IMR-90 (cell line): Measurements from ENCODE around the gene ACAP1. TPM values are rescaled to one million over a fixed set of nuclear protein-coding genes. Genes with fewer than 3 reads are reported as not detected.
A peak's percentile ranks its signal among the peaks of the same experiment; 100 is the strongest.

Experiments
- ATAC-seq: fragments of 200-7000 bp; cut with Tn5 transposase; 2 replicates; pipeline ENCODE4 v1.9.1; 2020; ENCODE audit warnings: low read depth, mild to moderate bottlenecking, moderate library complexity
- BruUV-seq: library from RNA; stranded (reverse); fragments of 400-500 nt; replicated peaks from 2 replicates; lab custom pipeline; 2021; lab: Mats Ljungman, UMichigan
- CTCF ChIA-PET: fragments of 300-600 bp; formaldehyde crosslinking; extraction: SDS; loops from one replicate; lab custom pipeline; 2021; ENCODE audit warnings: antibody characterized with exemption; lab: Yijun Ruan, JAX
- POLR2A ChIA-PET: fragments of 300-600 bp; sonication (Branson Sonifier 250); formaldehyde crosslinking; loops from one replicate; lab custom pipeline; 2022; ENCODE audit warnings: antibody characterized with exemption; ENCODE audit not compliant: unreplicated experiment; lab: Charles Lee
- DNase-seq: peaks from one replicate; pipeline ENCODE4 v3.0.0; 2013
- H2AFZ ChIP-seq: replicated peaks from 2 replicates; pipeline ENCODE3; 2013; ENCODE audit warnings: low read length, mild to moderate bottlenecking; ENCODE audit not compliant: poor library complexity
- H2AK5ac ChIP-seq: 2 replicates; pipeline ENCODE4 v1.6.1; 2013; ENCODE audit warnings: low read depth, low read length, inconsistent platforms
- H2AK9ac ChIP-seq: replicated peaks from 2 replicates; pipeline ENCODE3; 2013; ENCODE audit warnings: mild to moderate bottlenecking, low read depth, low read length, moderate library complexity; ENCODE audit not compliant: poor library complexity
- H2BK120ac ChIP-seq: 2 replicates; pipeline ENCODE4 v1.6.1; 2013; ENCODE audit warnings: low read depth, low read length, inconsistent platforms
- H2BK15ac ChIP-seq: 3 replicates; pipeline ENCODE4 v1.6.1; 2013; ENCODE audit warnings: low read depth, low read length, inconsistent platforms
- H2BK20ac ChIP-seq: 2 replicates; pipeline ENCODE4 v1.6.1; 2013; ENCODE audit warnings: low read depth, mild to moderate bottlenecking, inconsistent platforms, low read length, moderate library complexity
- H2BK5ac ChIP-seq: 2 replicates; pipeline ENCODE4 v1.6.1; 2013; ENCODE audit warnings: mild to moderate bottlenecking, low read depth, low read length, inconsistent platforms; ENCODE audit not compliant: poor library complexity, severe bottlenecking
- H3K14ac ChIP-seq: replicated peaks from 2 replicates; pipeline ENCODE4 v1.6.1; 2013; ENCODE audit warnings: low read depth, low read length, inconsistent platforms
- H3K18ac ChIP-seq: 2 replicates; pipeline ENCODE4 v1.6.1; 2013; ENCODE audit warnings: low read depth, low read length, control low read depth
- H3K23ac ChIP-seq: 2 replicates; pipeline ENCODE4 v1.6.1; 2013; ENCODE audit warnings: low read depth, low read length, inconsistent platforms
- H3K27ac ChIP-seq: 2 replicates; pipeline ENCODE4 v1.5.1; 2013; ENCODE audit warnings: mild to moderate bottlenecking, control low read depth, low read length; ENCODE audit not compliant: insufficient read depth
- H3K27me3 ChIP-seq: 2 replicates; pipeline ENCODE4 v1.6.1; 2013; ENCODE audit warnings: low read length; ENCODE audit not compliant: control insufficient read depth, insufficient read depth
- H3K36me3 ChIP-seq: 2 replicates; pipeline ENCODE4 v1.6.1; 2013; ENCODE audit warnings: low read length, mixed read lengths; ENCODE audit not compliant: control insufficient read depth, insufficient read depth
- H3K4ac ChIP-seq: 2 replicates; pipeline ENCODE4 v1.6.1; 2013; ENCODE audit warnings: low read depth, low read length, inconsistent platforms
- H3K4me1 ChIP-seq: 2 replicates; pipeline ENCODE4 v1.6.1; 2013; ENCODE audit warnings: low read length, mixed read lengths; ENCODE audit not compliant: control insufficient read depth, insufficient read depth
- H3K4me2 ChIP-seq: 2 replicates; pipeline ENCODE4 v1.6.1; 2013; ENCODE audit warnings: low read depth, mild to moderate bottlenecking, control low read depth, low read length, moderate library complexity
- H3K4me3 ChIP-seq: 2 replicates; pipeline ENCODE4 v1.5.1; 2013; ENCODE audit warnings: low read depth, mild to moderate bottlenecking, control low read depth, low read length, moderate library complexity; ENCODE audit not compliant: insufficient read depth
- H3K56ac ChIP-seq: 2 replicates; pipeline ENCODE4 v1.6.1; 2013; ENCODE audit warnings: low read length, inconsistent platforms; ENCODE audit not compliant: insufficient read depth; ENCODE audit errors: extremely low read depth
- H3K79me1 ChIP-seq, 2 experiments: 2 replicates each; pipeline ENCODE4 v1.6.1; 2013; ENCODE audit warnings: low read length in 2 of 2, inconsistent platforms in 1 of 2, low read depth in 1 of 2
- H3K9ac ChIP-seq: 2 replicates; pipeline ENCODE4 v1.6.1; 2013; ENCODE audit warnings: low read depth, low read length, control low read depth
- H3K9me1 ChIP-seq: 2 replicates; pipeline ENCODE4 v1.6.1; 2013; ENCODE audit warnings: low read length, inconsistent platforms; ENCODE audit not compliant: insufficient read depth
- H3K9me3 ChIP-seq: 2 replicates; pipeline ENCODE4 v1.6.1; 2013; ENCODE audit warnings: low read length; ENCODE audit not compliant: control insufficient read depth, insufficient read depth
- H4K20me1 ChIP-seq: 2 replicates; pipeline ENCODE4 v1.6.1; 2013; ENCODE audit warnings: low read length, inconsistent platforms; ENCODE audit not compliant: insufficient read depth
- H4K5ac ChIP-seq: 2 replicates; pipeline ENCODE4 v1.6.1; 2013; ENCODE audit warnings: mild to moderate bottlenecking, low read depth, low read length, control low read depth
- H4K8ac ChIP-seq, 2 experiments: 2 replicates each; pipeline ENCODE4 v1.6.1; 2013; ENCODE audit warnings: low read depth in 2 of 2, low read length in 2 of 2, control low read depth in 1 of 2, inconsistent platforms in 1 of 2
- H4K91ac ChIP-seq: 2 replicates; pipeline ENCODE4 v1.6.1; 2013; ENCODE audit warnings: low read depth, low read length, inconsistent platforms; ENCODE audit not compliant: insufficient read depth
- BHLHE40 ChIP-seq: fragments of 150-350 bp; IDR thresholded peaks from 2 replicates; pipeline ENCODE4 v1.6.1; 2016; ENCODE audit warnings: mild to moderate bottlenecking, low read depth, low read length
- CEBPB ChIP-seq: IDR thresholded peaks from 2 replicates; pipeline ENCODE4 v1.6.1; 2012; ENCODE audit warnings: low read depth, low read length, improper control_type of control experiment
- CHD1 ChIP-seq: IDR thresholded peaks from 2 replicates; pipeline ENCODE4 v1.6.1; 2012; ENCODE audit warnings: low read depth, low read length, improper control_type of control experiment
- CTCF ChIP-seq: conservative IDR thresholded peaks from 2 replicates; pipeline ENCODE4 v1.5.1; 2012; ENCODE audit warnings: mild to moderate bottlenecking, low read depth, low read length, improper control_type of control experiment
- FOS ChIP-seq: fragments of 150-350 bp; IDR thresholded peaks from 2 replicates; pipeline ENCODE4 v1.6.1; 2016; ENCODE audit warnings: low read depth, low read length
- MAZ ChIP-seq: IDR thresholded peaks from 2 replicates; pipeline ENCODE4 v1.6.1; 2012; ENCODE audit warnings: low read depth, mild to moderate bottlenecking, low read length, improper control_type of control experiment, moderate library complexity, borderline replicate concordance
- NFE2L2 ChIP-seq: fragments of 150-350 bp; IDR thresholded peaks from 2 replicates; pipeline ENCODE4 v1.6.1; 2016; ENCODE audit warnings: low read depth, mild to moderate bottlenecking, low read length
- POLR2A ChIP-seq: IDR thresholded peaks from 2 replicates; pipeline ENCODE4 v1.6.1; 2012; ENCODE audit warnings: mild to moderate bottlenecking, low read depth, low read length
- RAD21 ChIP-seq: IDR thresholded peaks from 2 replicates; pipeline ENCODE4 v1.6.1; 2012; ENCODE audit warnings: low read length, improper control_type of control experiment
- RCOR1 ChIP-seq: IDR thresholded peaks from 2 replicates; pipeline ENCODE4 v1.6.1; 2012; ENCODE audit warnings: mild to moderate bottlenecking, low read length, improper control_type of control experiment; ENCODE audit not compliant: insufficient replicate concordance
- RFX5 ChIP-seq: IDR thresholded peaks from 2 replicates; pipeline ENCODE4 v1.8.0; 2012; ENCODE audit warnings: low read depth, mild to moderate bottlenecking, low read length, moderate library complexity
- SMC3 ChIP-seq: fragments of 150-350 bp; IDR thresholded peaks from 2 replicates; pipeline ENCODE4 v1.6.1; 2016; ENCODE audit warnings: low read depth, mild to moderate bottlenecking, antibody characterized with exemption, low read length, moderate library complexity
- WGBS, 2 experiments: methylation state at CpG; one replicate each; pipeline versions ENCODE4 v1.1.5 to v1.1.7; 2013; ENCODE audit warnings: missing lambda C conversion rate in 2 of 2; ENCODE audit not compliant: insufficient read length in 1 of 2; ENCODE audit errors: extremely low coverage in 2 of 2; 5-methylcytosine and 5-hydroxymethylcytosine counted together
- dilution Hi-C: fragments of 300-500 bp; cut with HindIII; formaldehyde crosslinking; loops from one replicate; pipeline ENCODE4 v1.14.3; 2018; ENCODE audit warnings: low sequenced_read_pairs; ENCODE audit not compliant: unreplicated experiment
- in situ Hi-C: fragments of 300-500 bp; cut with MboI; formaldehyde crosslinking; loops from 3 replicates; pipeline ENCODE4 v1.14.3; 2019; ENCODE audit warnings: low sequenced_read_pairs, inconsistent platforms, mixed read lengths
- intact Hi-C: fragments of 100-400 bp; cut with micrococcal nuclease; formaldehyde crosslinking; loops from 2 replicates; pipeline ENCODE4 v1.10.0; 2022
- polyA plus RNA-seq, 3 experiments: library from polyadenylated mRNA; depleted of rRNA; stranded (reverse); fragments of >200 nt; gene quantifications; 2 replicates each; pipeline ENCODE4 v1.2.3, GENCODE V29; 2012; ENCODE audit warnings: low replicate concordance in 1 of 3
- total RNA-seq: library from RNA; depleted of rRNA; stranded (reverse); fragments of >200 nt; gene quantifications from 2 replicates; pipeline ENCODE4 v1.2.3, GENCODE V29; 2012
- TF ChIP-seq, protein P1 (sequence below): fragments of 150-350 bp; IDR thresholded peaks from 2 replicates; pipeline ENCODE4 v1.6.1; 2017; ENCODE audit warnings: mild to moderate bottlenecking, antibody characterized with exemption, low read length, low read depth

The ACAP1 gene
- total and polyA plus RNA-seq, 2 of the 4 experiments (the other 2 are of a cell fraction), result under 0.01 to 2.1 TPM

- Histone ChIP-seq H4K8ac (no peak overlapping the region), H2AFZ (peak overlapping the region; percentile 89), H3K9ac (no peak overlapping the region), H3K36me3 (peaks cover 6% of the 10 kb centered on the region; the same call in 1 of the 2 replicates), H2BK20ac (no peak overlapping the region), H2BK15ac (no peak overlapping the region), H2BK120ac (no peak overlapping the region), H4K91ac (no peak overlapping the region), H3K4ac (no peak overlapping the region), H3K14ac (no peak overlapping the region), H3K27ac (no peak overlapping the region), H3K4me3 (no peak overlapping the region), H3K18ac (no peak overlapping the region), H3K56ac (no peak overlapping the region), H2AK5ac (no peak overlapping the region), H3K9me1 (peaks cover 2% of the 10 kb centered on the region; the same call in 1 of the 2 replicates), H2BK5ac (no peak overlapping the region), H2AK9ac (no peak overlapping the region), H4K20me1 (no peaks in the 10 kb centered on the region), H3K27me3 (peaks cover 26% of the 10 kb centered on the region), H3K4me2 (no peak overlapping the region), H3K23ac (no peak overlapping the region; the same call in 1 of the 2 replicates), H3K9me3 (peaks cover 8% of the 10 kb centered on the region; the same call in 1 of the 2 replicates), H3K4me1 (peaks cover 7% of the 10 kb centered on the region; the same call in 1 of the 2 replicates), H3K79me1 (no peaks in the 10 kb centered on the region), H4K5ac (no peak overlapping the region)
- ATAC-seq, result no peak
- no peak for DNase-seq
- intact Hi-C loops (no loop called here), dilution Hi-C loops (no loop called here), in situ Hi-C loops (no loop called here)
- CTCF ChIA-PET, result no interaction called here
- no TSS peak for BruUV-seq
- POLR2A ChIA-PET, result no interaction called here
- TF ChIP-seq NFE2L2 (no peak), CHD1 (no peak), BHLHE40 (no peak), FOS (no peak), MAZ (no peak), RCOR1 (no peak), RFX5 (no peak), CEBPB (no peak), POLR2A (no peak), CTCF (no peak), SMC3 (no peak), RAD21 (no peak)
- TF ChIP-seq, protein P1, sequence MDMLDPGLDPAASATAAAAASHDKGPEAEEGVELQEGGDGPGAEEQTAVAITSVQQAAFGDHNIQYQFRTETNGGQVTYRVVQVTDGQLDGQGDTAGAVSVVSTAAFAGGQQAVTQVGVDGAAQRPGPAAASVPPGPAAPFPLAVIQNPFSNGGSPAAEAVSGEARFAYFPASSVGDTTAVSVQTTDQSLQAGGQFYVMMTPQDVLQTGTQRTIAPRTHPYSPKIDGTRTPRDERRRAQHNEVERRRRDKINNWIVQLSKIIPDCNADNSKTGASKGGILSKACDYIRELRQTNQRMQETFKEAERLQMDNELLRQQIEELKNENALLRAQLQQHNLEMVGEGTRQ, result no peak
- whole genome bisulfite sequencing, 2 experiments, result 72% methylated on average over 7 of the region's 11 CpGs; no CpG with 5 or more reads in 1 of the 2 experiments
Observed at GRCh38 chr17:7383371-7383741, 47.0 kb downstream of the ACAP1 start.
